ENCODE measurements around the gene MFSD1.

Gene MFSD1

GRCh38 chr3:158770741-158771350 lies 31.0 kb upstream of the MFSD1 start:
- DNase-seq (ENCODE audit: low read depth in 2 of 2), result no peak
- TF ChIP-seq, protein P1, sequence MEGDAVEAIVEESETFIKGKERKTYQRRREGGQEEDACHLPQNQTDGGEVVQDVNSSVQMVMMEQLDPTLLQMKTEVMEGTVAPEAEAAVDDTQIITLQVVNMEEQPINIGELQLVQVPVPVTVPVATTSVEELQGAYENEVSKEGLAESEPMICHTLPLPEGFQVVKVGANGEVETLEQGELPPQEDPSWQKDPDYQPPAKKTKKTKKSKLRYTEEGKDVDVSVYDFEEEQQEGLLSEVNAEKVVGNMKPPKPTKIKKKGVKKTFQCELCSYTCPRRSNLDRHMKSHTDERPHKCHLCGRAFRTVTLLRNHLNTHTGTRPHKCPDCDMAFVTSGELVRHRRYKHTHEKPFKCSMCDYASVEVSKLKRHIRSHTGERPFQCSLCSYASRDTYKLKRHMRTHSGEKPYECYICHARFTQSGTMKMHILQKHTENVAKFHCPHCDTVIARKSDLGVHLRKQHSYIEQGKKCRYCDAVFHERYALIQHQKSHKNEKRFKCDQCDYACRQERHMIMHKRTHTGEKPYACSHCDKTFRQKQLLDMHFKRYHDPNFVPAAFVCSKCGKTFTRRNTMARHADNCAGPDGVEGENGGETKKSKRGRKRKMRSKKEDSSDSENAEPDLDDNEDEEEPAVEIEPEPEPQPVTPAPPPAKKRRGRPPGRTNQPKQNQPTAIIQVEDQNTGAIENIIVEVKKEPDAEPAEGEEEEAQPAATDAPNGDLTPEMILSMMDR (IDR thresholded peaks at IDR 0.05; ENCODE audit: low read depth, low read length), result no peak
- H3K4me3 ChIP-seq (replicated peaks in 1 of 2; ENCODE audit: low read depth in 2 of 2, low read length in 2 of 2), result no peak overlapping the region

GRCh38 chr3:158771577-158771976 lies 30.3 kb upstream of the MFSD1 start:
- TF ChIP-seq, protein P1 (IDR thresholded peaks at IDR 0.05; ENCODE audit: low read depth, low read length), result no peak
- H3K4me3 ChIP-seq (replicated peaks in 1 of 2; ENCODE audit: low read depth in 2 of 2, low read length in 2 of 2), result no peak overlapping the region
- no peak for DNase-seq (ENCODE audit: low read depth in 2 of 2)

DNA sequence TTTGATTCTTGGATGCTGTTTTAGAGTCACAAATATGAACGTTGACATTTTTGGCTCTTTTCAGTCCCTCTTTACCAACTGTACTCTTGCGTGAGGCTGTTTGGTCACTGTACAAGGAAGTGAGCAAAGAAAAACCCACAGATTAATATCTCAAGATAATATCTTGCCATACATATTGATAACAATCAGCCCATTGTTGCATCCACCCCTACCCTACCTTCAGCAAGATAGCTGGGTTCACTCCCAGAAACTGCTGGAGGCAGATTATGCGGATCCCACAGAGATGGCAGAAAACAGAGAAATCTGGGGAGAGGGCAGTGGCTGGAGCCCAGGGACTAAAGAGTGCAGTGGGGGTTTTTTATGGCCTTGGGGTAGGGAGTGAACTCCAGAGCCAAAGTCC lies 29.9 kb upstream of the MFSD1 start:
- TF ChIP-seq, protein P1 (IDR thresholded peaks at IDR 0.05; ENCODE audit: low read depth, low read length), result no peak
- no peak for DNase-seq (ENCODE audit: low read depth in 2 of 2)
- H3K4me3 ChIP-seq (replicated peaks in 1 of 2; ENCODE audit: low read depth in 2 of 2, low read length in 2 of 2), result no peak overlapping the region

- DNase-seq (ENCODE audit: low read depth in 2 of 2), result no peak
- TF ChIP-seq, protein P1 (IDR thresholded peaks at IDR 0.05; ENCODE audit: low read depth, low read length), result no peak
- H3K4me3 ChIP-seq (replicated peaks in 1 of 2; ENCODE audit: low read depth in 2 of 2, low read length in 2 of 2), result no peak overlapping the region
Observed at GRCh38 chr3:158773166-158773565, 28.7 kb upstream of the MFSD1 start.

DNA sequence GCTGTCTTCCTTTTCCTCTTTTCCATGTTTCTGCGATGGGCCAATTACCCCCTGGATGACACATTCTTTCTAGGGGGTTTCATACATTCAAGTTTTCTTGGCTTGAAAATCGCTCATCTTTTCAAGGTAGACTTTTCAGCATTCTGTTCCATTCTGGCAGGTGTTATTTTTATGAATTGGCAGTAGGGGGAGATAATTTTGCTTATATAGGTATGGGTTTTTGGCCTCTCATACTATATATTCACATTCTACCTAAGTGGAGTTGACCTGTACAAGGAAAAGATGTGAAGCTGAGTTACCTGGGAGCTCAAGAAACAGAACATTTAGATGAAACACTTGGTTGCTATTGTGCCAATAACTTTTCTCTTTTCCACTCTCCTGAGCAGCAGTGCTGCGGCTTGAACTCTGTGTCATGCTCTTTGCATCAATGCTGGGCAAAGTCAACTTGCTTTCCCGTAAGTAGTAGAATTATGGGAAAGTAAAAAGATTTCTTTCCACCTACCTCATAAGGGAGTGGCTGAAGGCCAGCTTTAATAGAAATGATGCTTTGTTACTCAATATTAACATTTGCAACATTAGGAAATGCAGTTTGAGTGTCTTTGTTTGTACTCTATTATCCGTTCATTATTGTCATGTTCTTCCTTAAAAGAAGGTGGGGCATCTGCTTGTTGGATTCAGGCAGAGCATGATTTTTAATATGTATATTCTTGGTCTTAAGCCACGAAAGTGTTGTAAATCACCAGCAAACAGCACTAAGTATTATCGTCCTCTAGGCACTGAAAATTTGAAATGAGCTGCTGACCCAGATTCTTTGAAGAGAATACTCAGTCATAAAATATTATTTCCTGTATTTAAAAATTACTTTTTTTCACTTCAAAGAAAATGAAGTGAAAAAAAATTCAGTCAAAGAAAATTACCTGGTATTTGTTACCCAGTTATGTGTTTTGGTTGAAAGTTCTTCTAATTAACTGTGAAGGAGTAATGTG lies 27.7 kb upstream of the MFSD1 start:
- peak; percentile 76 to 93 for DNase-seq (ENCODE audit: low read depth in 2 of 2)
- no peak overlapping the region for H3K4me3 ChIP-seq (replicated peaks in 1 of 2; ENCODE audit: low read depth in 2 of 2, low read length in 2 of 2)
- TF ChIP-seq, protein P1 (IDR thresholded peaks at IDR 0.05; ENCODE audit: low read depth, low read length), result no peak

DNA sequence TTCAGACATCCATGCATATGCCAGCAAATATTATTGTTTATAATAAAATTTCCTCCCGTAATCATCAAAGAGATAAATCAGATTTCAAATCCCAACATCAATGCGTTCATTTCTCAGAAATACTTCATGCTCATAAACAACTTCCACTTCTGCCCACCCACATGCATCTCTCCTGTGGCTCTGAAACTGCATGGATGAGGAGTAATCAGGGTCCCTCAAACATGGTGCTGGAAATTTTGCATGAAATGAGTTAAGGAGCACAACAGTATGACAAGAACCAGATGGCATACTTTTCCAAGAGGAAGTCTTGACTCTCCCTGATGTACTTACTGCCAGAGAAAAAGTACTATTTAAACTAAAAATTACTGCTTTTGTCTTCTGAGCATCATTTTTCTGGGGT lies 26.9 kb upstream of the MFSD1 start:
- peak in 1 of 2 donors; percentile 61 for DNase-seq (ENCODE audit: low read depth in 2 of 2)
- TF ChIP-seq, protein P1 (IDR thresholded peaks at IDR 0.05; ENCODE audit: low read depth, low read length), result no peak
- H3K4me3 ChIP-seq (replicated peaks in 1 of 2; ENCODE audit: low read depth in 2 of 2, low read length in 2 of 2), result no peak overlapping the region
